Calu3 (cell line): ENCODE data around the gene PXT1. TPM values are rescaled to one million over a fixed set of nuclear protein-coding genes. Genes with fewer than 3 reads are reported as not detected.

Source experiments
- BruUV-seq: library from RNA; stranded (reverse); fragments of 400-500 nt; replicated peaks from 2 replicates; lab custom pipeline; 2021; lab: Mats Ljungman, UMichigan
- CTCF ChIA-PET: fragments of 300-600 bp; sonication (Branson Sonifier 250); formaldehyde crosslinking; loops from one replicate; lab custom pipeline; 2022; ENCODE audit warnings: antibody characterized with exemption; lab: Charles Lee
- DNase-seq: peaks from one replicate; pipeline ENCODE4 v3.0.0; 2022
- H3K27ac Mint-ChIP-seq: one replicate; pipeline ENCODE4 v1.8.0; 2022; ENCODE audit warnings: mixed read lengths; ENCODE audit not compliant: unreplicated experiment
- H3K27me3 Mint-ChIP-seq: one replicate; pipeline ENCODE4 v1.8.0; 2022; ENCODE audit warnings: mixed read lengths; ENCODE audit not compliant: unreplicated experiment
- H3K36me3 Mint-ChIP-seq: one replicate; pipeline ENCODE4 v1.8.0; 2022; ENCODE audit warnings: mild to moderate bottlenecking, moderate library complexity, mixed read lengths; ENCODE audit not compliant: insufficient read depth, unreplicated experiment
- H3K4me1 Mint-ChIP-seq: one replicate; pipeline ENCODE4 v1.8.0; 2022; ENCODE audit warnings: mild to moderate bottlenecking, low read depth, mixed read lengths; ENCODE audit not compliant: unreplicated experiment
- H3K4me3 Mint-ChIP-seq: one replicate; pipeline ENCODE4 v1.8.0; 2022; ENCODE audit warnings: mild to moderate bottlenecking, low read depth, moderate library complexity, mixed read lengths; ENCODE audit not compliant: unreplicated experiment
- H3K9me3 Mint-ChIP-seq: one replicate; pipeline ENCODE4 v1.8.0; 2022; ENCODE audit warnings: low read depth, mixed read lengths; ENCODE audit not compliant: unreplicated experiment
- intact Hi-C: fragments of 100-400 bp; cut with micrococcal nuclease; formaldehyde crosslinking; loops from one replicate; pipeline ENCODE4 v1.10.0; 2022; ENCODE audit not compliant: unreplicated experiment
- total RNA-seq: library from RNA; stranded (reverse); gene quantifications from 2 replicates; pipeline ENCODE4 v1.2.3, GENCODE V29; 2022
- TF ChIP-seq, protein P1 (sequence below): fragments of 200-600 bp; IDR thresholded peaks from one replicate; pipeline ENCODE4 v1.8.0; 2022; ENCODE audit warnings: antibody characterized with exemption; ENCODE audit not compliant: unreplicated experiment

Gene PXT1
- total RNA-seq, 1 experiment from 2014 or later, result 0.21 TPM

DNA sequence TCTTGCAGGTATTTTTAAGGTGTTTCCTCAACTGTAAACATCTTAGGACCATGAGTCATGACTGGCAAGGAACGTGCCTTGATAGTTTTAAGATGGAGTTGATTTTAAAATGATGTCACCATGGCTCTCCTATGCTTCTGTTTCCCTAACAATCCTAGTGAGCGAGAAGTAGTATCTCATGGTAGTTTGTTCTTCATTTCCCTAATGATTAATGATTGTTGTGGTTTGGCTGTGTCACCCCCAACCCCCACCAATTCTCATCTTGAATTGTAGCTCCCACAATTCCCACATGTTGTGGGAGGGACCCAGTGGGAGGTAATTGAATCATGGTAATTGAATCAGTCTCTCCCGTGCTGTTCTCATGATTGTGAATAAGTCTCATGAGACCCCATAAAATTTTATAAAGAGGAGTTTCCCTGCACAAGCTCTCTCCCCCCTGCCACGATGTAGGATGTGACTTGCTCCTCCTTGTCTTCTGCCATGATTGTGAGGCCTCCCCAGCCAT, 89.2 kb downstream of the PXT1 start:
- no peak for DNase-seq
- Mint-ChIP-seq H3K4me1 (peaks cover 32% of the 10 kb centered on the region), H3K27me3 (no peaks in the 10 kb centered on the region), H3K9me3 (no peaks in the 10 kb centered on the region), H3K4me3 (no peak overlapping the region), H3K27ac (no peak overlapping the region), H3K36me3 (no peaks in the 10 kb centered on the region)
- intact Hi-C loops, result no loop called here
- TF ChIP-seq, protein P1, sequence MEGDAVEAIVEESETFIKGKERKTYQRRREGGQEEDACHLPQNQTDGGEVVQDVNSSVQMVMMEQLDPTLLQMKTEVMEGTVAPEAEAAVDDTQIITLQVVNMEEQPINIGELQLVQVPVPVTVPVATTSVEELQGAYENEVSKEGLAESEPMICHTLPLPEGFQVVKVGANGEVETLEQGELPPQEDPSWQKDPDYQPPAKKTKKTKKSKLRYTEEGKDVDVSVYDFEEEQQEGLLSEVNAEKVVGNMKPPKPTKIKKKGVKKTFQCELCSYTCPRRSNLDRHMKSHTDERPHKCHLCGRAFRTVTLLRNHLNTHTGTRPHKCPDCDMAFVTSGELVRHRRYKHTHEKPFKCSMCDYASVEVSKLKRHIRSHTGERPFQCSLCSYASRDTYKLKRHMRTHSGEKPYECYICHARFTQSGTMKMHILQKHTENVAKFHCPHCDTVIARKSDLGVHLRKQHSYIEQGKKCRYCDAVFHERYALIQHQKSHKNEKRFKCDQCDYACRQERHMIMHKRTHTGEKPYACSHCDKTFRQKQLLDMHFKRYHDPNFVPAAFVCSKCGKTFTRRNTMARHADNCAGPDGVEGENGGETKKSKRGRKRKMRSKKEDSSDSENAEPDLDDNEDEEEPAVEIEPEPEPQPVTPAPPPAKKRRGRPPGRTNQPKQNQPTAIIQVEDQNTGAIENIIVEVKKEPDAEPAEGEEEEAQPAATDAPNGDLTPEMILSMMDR, result no peak
- CTCF ChIA-PET, result interaction anchor here (1.0 to 1.8 kb wide), 2 partner anchors 12 to 203 kb away, joined by 3 to 8 read pairs; no protein-coding TSS in a partner anchor
- no TSS peak for BruUV-seq

GRCh38 chr6:36352477-36353157, 90.0 kb downstream of the PXT1 start:
- CTCF ChIA-PET, result interaction anchor here (1.8 kb wide), 1 partner anchor 12 kb away, joined by 8 read pairs; no protein-coding TSS in a partner anchor
- H3K27ac Mint-ChIP-seq, result no peak overlapping the region
- H3K4me3 Mint-ChIP-seq, result no peak overlapping the region
- TF ChIP-seq, protein P1, result no peak
- intact Hi-C loops, result no loop called here
- no peaks in the 10 kb centered on the region for H3K9me3 Mint-ChIP-seq
- no peaks in the 10 kb centered on the region for H3K36me3 Mint-ChIP-seq
- no peaks in the 10 kb centered on the region for H3K27me3 Mint-ChIP-seq
- H3K4me1 Mint-ChIP-seq, result peaks cover 24% of the 10 kb centered on the region
- no peak for DNase-seq
- BruUV-seq, result no TSS peak

DNA sequence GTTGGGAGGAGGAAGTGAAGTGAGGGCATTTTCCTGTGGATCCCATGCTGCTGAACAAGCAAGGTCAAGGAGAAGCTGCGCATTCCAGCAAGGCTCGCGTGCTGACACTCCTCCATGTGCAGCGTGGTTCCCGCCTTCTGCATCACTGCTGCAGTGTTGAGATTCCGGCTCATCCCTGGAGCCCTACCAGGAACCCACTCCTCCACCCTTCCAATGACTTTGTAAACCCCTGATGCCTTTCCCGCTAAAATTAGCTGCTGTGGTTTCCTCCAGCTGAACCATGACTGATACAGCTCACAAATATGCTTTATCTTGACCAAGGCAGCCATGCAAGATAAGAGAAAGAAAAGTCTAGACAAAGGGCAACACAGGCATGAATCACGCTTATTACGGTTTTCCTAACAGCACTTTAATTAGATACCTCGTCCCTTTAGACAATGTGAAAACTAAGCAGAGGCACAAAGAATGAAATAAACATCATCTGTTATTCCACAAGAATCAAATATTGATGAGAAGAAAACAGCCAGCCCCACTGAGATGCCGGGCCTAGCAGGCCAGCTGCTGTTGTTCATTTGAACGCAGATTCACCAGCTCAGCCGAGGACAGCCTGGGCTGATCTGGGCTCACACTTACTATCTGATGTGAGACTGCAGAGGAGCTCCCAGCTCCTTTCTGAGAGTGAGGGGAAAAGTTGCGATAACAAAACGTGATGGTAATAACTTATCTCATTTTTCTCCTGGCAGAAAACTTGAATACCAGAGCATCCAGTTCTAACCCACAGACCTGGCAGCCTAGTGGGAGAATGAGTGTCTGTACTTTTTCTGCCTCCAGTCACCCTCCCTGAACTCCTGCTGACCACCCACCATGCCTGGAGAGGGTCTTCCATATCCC, 91.7 kb downstream of the PXT1 start:
- H3K4me1 Mint-ChIP-seq, result peaks cover 24% of the 10 kb centered on the region
- intact Hi-C loops, result no loop called here
- no peak overlapping the region for H3K4me3 Mint-ChIP-seq
- TF ChIP-seq, protein P1, result no peak
- peak; percentile 34 for DNase-seq
- H3K36me3 Mint-ChIP-seq, result no peaks in the 10 kb centered on the region
- no peaks in the 10 kb centered on the region for H3K27me3 Mint-ChIP-seq
- no peaks in the 10 kb centered on the region for H3K9me3 Mint-ChIP-seq
- CTCF ChIA-PET, result interaction anchor here (0.6 to 2.0 kb wide), 7 partner anchors 9 to 154 kb away, joined by 3 to 12 read pairs (median 4); no protein-coding TSS in a partner anchor
- no TSS peak for BruUV-seq
- H3K27ac Mint-ChIP-seq, result peak overlapping the region; percentile 53

- peaks cover 24% of the 10 kb centered on the region for H3K4me1 Mint-ChIP-seq
- no peaks in the 10 kb centered on the region for H3K27me3 Mint-ChIP-seq
- no peaks in the 10 kb centered on the region for H3K9me3 Mint-ChIP-seq
- CTCF ChIA-PET, result interaction anchor here (0.7 to 2.0 kb wide), 4 partner anchors 9 to 153 kb away, joined by 3 to 12 read pairs (median 6); no protein-coding TSS in a partner anchor
- DNase-seq, result no peak
- TF ChIP-seq, protein P1, result no peak
- BruUV-seq, result no TSS peak
- no peaks in the 10 kb centered on the region for H3K36me3 Mint-ChIP-seq
- H3K4me3 Mint-ChIP-seq, result no peak overlapping the region
- intact Hi-C loops, result no loop called here
- no peak overlapping the region for H3K27ac Mint-ChIP-seq
Measured at GRCh38 chr6:36350082-36350481, 92.6 kb downstream of the PXT1 start.
